Activated CD8-positive, alpha-beta memory T cell treated with anti-CD3 and anti-CD28 coated beads for 1 hour (primary cell): ENCODE measurements around the gene PHAF1.

Experiments
- DNase-seq, 2 donors: peaks; one replicate each; pipeline ENCODE4 v3.0.0-alpha.2; 2020; ENCODE audit warnings: low read depth in 1 of 2; ENCODE audit errors: extremely low read depth in 1 of 2

Gene PHAF1

GRCh38 chr16:67146523-67147357, 37.0 kb downstream of the PHAF1 start:
- DNase-seq, result no peak

GRCh38 chr16:67147437-67148140, 37.8 kb downstream of the PHAF1 start:
- no peak for DNase-seq

GRCh38 chr16:67148221-67148620, 38.5 kb downstream of the PHAF1 start:
- no peak for DNase-seq

GRCh38 chr16:67148656-67149275, 39.0 kb downstream of the PHAF1 start:
- no peak for DNase-seq

- DNase-seq, result no peak
Measured at GRCh38 chr16:67149276-67150046, 39.7 kb downstream of the PHAF1 start.

- no peak for DNase-seq
Measured at GRCh38 chr16:67150047-67150832, 40.5 kb downstream of the PHAF1 start.

- no peak for DNase-seq
Measured at GRCh38 chr16:67150833-67151396, 41.2 kb downstream of the PHAF1 start, which contains the start of gene B3GNT9. TSS of gene B3GNT9 (minus strand) at chr16:67150998. CDS start at chr16:67150485, 513 bp downstream.

- no peak for DNase-seq
Measured at GRCh38 chr16:67151431-67152097, 41.8 kb downstream of the PHAF1 start.

GRCh38 chr16:67154578-67155294, 45.0 kb downstream of the PHAF1 start:
- no peak for DNase-seq

- peak; percentile 36 to 73 for DNase-seq
Measured at GRCh38 chr16:67155295-67156142, 45.8 kb downstream of the PHAF1 start.

- DNase-seq, result no peak
Measured at GRCh38 chr16:67156143-67156844, 46.6 kb downstream of the PHAF1 start.

- DNase-seq, result no peak
Measured at GRCh38 chr16:67157106-67157748, 47.5 kb downstream of the PHAF1 start.

GRCh38 chr16:67157892-67158635, 48.3 kb downstream of the PHAF1 start:
- no peak for DNase-seq

- DNase-seq, result peak; percentile 32 to 64
Measured at GRCh38 chr16:67158637-67159600, 49.2 kb downstream of the PHAF1 start.

GRCh38 chr16:67161595-67162058, 51.9 kb downstream of the PHAF1 start:
- no peak for DNase-seq
